OCI-LY7 (cell line): ENCODE results near the gene ATP2B3. TPM values are rescaled to one million over a fixed set of nuclear protein-coding genes. Genes with fewer than 3 reads are reported as not detected.

Experiments used
- BruUV-seq: library from RNA; stranded (reverse); fragments of 400-500 nt; replicated peaks from 2 replicates; lab custom pipeline; 2021; lab: Mats Ljungman, UMichigan
- CTCF ChIA-PET: fragments of 300-600 bp; sonication (Branson Sonifier 250); formaldehyde crosslinking; loops from one replicate; lab custom pipeline; 2022; ENCODE audit warnings: antibody characterized with exemption; ENCODE audit not compliant: unreplicated experiment; lab: Charles Lee
- POLR2A ChIA-PET: fragments of 300-600 bp; sonication (Branson Sonifier 250); formaldehyde crosslinking; loops from one replicate; lab custom pipeline; 2022; ENCODE audit warnings: antibody characterized with exemption; lab: Charles Lee
- DNase-seq: peaks from one replicate; pipeline ENCODE4 v3.0.0-alpha.2; 2015; ENCODE audit warnings: low spot score
- H2AFZ ChIP-seq: fragments of 200-600 bp; sonication (generic), shearing (Covaris generic); 2 replicates; pipeline ENCODE4 v1.6.1; 2014; ENCODE audit warnings: mild to moderate bottlenecking, antibody characterized with exemption, low read length, moderate library complexity
- H3K27ac ChIP-seq: fragments of 200-600 bp; sonication (generic); 2 replicates; pipeline ENCODE4 v1.5.1; 2014; ENCODE audit warnings: mixed run types, low read depth, mild to moderate bottlenecking, moderate library complexity, low read length, inconsistent platforms; ENCODE audit not compliant: poor library complexity, severe bottlenecking
- H3K36me3 ChIP-seq: fragments of 200-600 bp; sonication (generic); 2 replicates; pipeline ENCODE4 v1.6.1; 2014; ENCODE audit warnings: mild to moderate bottlenecking, antibody characterized with exemption, low read length, moderate library complexity, mixed read lengths; ENCODE audit not compliant: insufficient read depth
- H3K4me1 ChIP-seq: fragments of 200-600 bp; sonication (generic); 2 replicates; pipeline ENCODE4 v1.5.1; 2014; ENCODE audit warnings: mild to moderate bottlenecking, low read length; ENCODE audit not compliant: insufficient read depth, poor library complexity, severe bottlenecking
- H3K4me2 ChIP-seq: fragments of 200-600 bp; sonication (generic); 2 replicates; pipeline ENCODE4 v1.6.1; 2014; ENCODE audit warnings: mild to moderate bottlenecking, low read length
- H3K4me3 ChIP-seq: fragments of 200-600 bp; sonication (generic); 2 replicates; pipeline ENCODE4 v1.5.1; 2014; ENCODE audit warnings: mild to moderate bottlenecking, low read depth, low read length; ENCODE audit not compliant: poor library complexity, severe bottlenecking
- H3K79me2 ChIP-seq: fragments of 200-600 bp; sonication (generic); 2 replicates; pipeline ENCODE4 v1.6.1; 2016; ENCODE audit warnings: low read depth, mild to moderate bottlenecking, low read length, moderate library complexity, mixed read lengths; ENCODE audit not compliant: insufficient read depth
- H3K9me2 ChIP-seq: fragments of 200-600 bp; sonication (generic); 2 replicates; pipeline ENCODE4 v1.6.1; 2016; ENCODE audit warnings: mild to moderate bottlenecking, low read length, mixed read lengths; ENCODE audit not compliant: insufficient read depth
- H3K9me3 ChIP-seq: fragments of 200-600 bp; sonication (generic); 2 replicates; pipeline ENCODE4 v1.6.1; 2014; ENCODE audit warnings: mild to moderate bottlenecking, mixed run types, low read length, mixed read lengths
- H4K20me1 ChIP-seq: fragments of 200-600 bp; sonication (generic); 2 replicates; pipeline ENCODE4 v1.6.1; 2014; ENCODE audit warnings: mild to moderate bottlenecking, antibody characterized with exemption, low read length, moderate library complexity, mixed read lengths; ENCODE audit not compliant: insufficient read depth
- EZH2phosphoT487 ChIP-seq: fragments of 200-600 bp; sonication (generic); IDR thresholded peaks from 2 replicates; pipeline ENCODE4 v1.6.1; 2018; ENCODE audit warnings: low read depth, borderline replicate concordance, mild to moderate bottlenecking, mixed run types, antibody characterized with exemption, low read length, moderate library complexity, mixed read lengths
- intact Hi-C: fragments of 100-400 bp; cut with micrococcal nuclease; formaldehyde crosslinking; loops from one replicate; pipeline ENCODE4 v1.10.0; 2022; ENCODE audit not compliant: unreplicated experiment
- total RNA-seq, 2 experiments: library from RNA; depleted of rRNA in 1 of 2; stranded (reverse); fragments of >200 nt in 1 of 2; shearing (Covaris generic) in 1 of 2; gene quantifications; 2 replicates each; pipeline ENCODE4 v1.2.3, GENCODE V29; 2014 to 2022
- TF ChIP-seq, protein P1 (sequence below): fragments of 200-600 bp; sonication (generic); conservative IDR thresholded peaks from 2 replicates; pipeline ENCODE4 v1.5.1; 2014; ENCODE audit warnings: mild to moderate bottlenecking, antibody characterized with exemption, low read length, moderate library complexity, mixed read lengths

Gene ATP2B3
- total RNA-seq, 2 experiments from 2014 or later: not detected

DNA sequence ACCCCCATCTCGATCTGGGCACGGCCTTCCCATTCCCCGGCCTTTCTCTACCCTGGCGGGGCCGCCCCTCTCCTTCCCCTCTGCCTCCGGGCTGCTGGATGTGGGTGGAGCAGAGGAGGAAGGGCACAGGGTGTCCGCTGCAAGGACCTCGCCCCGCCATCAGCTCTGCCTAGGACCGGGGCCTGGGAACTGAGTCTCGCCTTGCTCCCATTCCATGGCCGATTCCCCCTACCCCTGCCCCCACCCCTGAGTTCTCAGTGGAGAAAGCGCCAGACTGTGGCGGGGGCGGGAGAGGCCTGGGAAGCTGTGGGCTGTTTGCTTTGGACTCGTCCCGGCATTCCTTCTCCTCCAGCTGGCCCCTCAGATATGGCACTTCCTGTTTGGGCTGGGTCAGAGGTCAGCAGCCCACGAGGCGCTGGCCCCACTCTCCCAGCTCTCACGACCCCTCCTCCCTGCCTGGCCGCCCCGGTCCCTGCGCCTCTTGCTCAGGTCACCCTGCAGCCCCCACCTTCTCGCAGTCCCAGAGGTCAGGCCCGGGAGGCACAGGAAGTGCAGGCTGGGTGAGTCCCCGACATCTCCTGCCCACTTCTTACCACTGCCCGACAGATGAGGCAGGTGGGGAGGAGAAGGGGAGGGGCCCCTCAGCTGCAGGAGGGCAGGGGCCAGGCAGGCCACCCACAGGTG, 29.1 kb upstream of the ATP2B3 start:
- DNase-seq: no peak
- POLR2A ChIA-PET: no interaction called here
- no peak overlapping the region for H2AFZ ChIP-seq
- H3K9me2 ChIP-seq: no peaks in the 10 kb centered on the region
- H3K27ac ChIP-seq: no peak overlapping the region
- H3K36me3 ChIP-seq: no peaks in the 10 kb centered on the region
- H3K4me2 ChIP-seq: no peak overlapping the region
- intact Hi-C loops: no loop called here
- H3K4me1 ChIP-seq: no peaks in the 10 kb centered on the region
- no peaks in the 10 kb centered on the region for H3K9me3 ChIP-seq
- TF ChIP-seq EZH2phosphoT487: no peak
- TF ChIP-seq, protein P1, sequence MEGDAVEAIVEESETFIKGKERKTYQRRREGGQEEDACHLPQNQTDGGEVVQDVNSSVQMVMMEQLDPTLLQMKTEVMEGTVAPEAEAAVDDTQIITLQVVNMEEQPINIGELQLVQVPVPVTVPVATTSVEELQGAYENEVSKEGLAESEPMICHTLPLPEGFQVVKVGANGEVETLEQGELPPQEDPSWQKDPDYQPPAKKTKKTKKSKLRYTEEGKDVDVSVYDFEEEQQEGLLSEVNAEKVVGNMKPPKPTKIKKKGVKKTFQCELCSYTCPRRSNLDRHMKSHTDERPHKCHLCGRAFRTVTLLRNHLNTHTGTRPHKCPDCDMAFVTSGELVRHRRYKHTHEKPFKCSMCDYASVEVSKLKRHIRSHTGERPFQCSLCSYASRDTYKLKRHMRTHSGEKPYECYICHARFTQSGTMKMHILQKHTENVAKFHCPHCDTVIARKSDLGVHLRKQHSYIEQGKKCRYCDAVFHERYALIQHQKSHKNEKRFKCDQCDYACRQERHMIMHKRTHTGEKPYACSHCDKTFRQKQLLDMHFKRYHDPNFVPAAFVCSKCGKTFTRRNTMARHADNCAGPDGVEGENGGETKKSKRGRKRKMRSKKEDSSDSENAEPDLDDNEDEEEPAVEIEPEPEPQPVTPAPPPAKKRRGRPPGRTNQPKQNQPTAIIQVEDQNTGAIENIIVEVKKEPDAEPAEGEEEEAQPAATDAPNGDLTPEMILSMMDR: no peak
- no peaks in the 10 kb centered on the region for H3K79me2 ChIP-seq
- BruUV-seq: no TSS peak
- no peak overlapping the region for H3K4me3 ChIP-seq
- no peaks in the 10 kb centered on the region for H4K20me1 ChIP-seq
- CTCF ChIA-PET: no interaction called here

DNA sequence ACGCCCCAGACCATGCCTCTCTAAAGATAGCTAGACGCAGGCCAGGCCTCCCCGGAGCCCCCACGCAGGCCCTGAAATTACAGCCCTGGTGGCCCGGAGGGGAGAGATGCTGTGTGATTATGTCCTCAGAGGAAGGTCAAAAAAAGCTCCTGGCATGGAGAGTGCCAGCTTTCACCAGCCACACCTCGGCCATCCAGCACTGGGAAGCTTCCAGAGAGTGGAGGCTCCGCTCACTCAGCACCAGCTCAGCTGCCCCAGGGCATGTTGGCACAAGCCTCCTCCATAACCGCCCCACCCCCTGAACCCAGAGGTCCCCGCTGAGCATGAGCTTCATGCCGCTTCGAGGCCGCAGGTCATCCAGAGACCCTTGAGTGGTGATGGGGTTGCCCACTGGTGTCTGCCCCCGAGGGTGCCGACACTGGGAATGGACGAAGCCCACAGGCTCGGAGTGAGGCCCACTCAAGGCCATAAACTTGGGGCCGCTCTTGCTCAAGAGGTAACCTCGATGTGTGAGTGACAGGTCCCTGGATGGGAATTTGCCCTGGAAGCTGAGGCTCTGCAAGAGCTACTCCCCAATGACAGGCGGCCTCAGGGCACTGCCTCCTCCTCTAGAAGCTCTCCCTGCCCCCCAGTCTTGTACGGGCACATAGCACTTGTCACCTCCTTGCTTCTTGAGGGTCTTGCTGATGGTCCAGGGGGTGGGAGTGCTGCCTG, 27.1 kb upstream of the ATP2B3 start:
- intact Hi-C loops: no loop called here
- Histone ChIP-seq H2AFZ (no peak overlapping the region), H3K79me2 (no peaks in the 10 kb centered on the region), H3K4me1 (no peaks in the 10 kb centered on the region), H3K9me2 (no peaks in the 10 kb centered on the region), H3K4me2 (no peak overlapping the region), H3K9me3 (no peaks in the 10 kb centered on the region), H3K4me3 (no peak overlapping the region), H3K27ac (no peak overlapping the region), H4K20me1 (no peaks in the 10 kb centered on the region), H3K36me3 (no peaks in the 10 kb centered on the region)
- no peak for TF ChIP-seq EZH2phosphoT487
- TF ChIP-seq, protein P1: no peak
- ChIA-PET CTCF (no interaction called here), POLR2A (no interaction called here)
- BruUV-seq: no TSS peak
- DNase-seq: no peak
